ENCODE data around the gene KRTAP8-1. TPM values are rescaled to one million over a fixed set of nuclear protein-coding genes. Genes with fewer than 3 reads are reported as not detected.
A peak's percentile ranks its signal among the peaks of the same experiment; 100 is the strongest.

Gene KRTAP8-1
- total RNA-seq, 6 experiments from 2014 or later = not detected

DNA sequence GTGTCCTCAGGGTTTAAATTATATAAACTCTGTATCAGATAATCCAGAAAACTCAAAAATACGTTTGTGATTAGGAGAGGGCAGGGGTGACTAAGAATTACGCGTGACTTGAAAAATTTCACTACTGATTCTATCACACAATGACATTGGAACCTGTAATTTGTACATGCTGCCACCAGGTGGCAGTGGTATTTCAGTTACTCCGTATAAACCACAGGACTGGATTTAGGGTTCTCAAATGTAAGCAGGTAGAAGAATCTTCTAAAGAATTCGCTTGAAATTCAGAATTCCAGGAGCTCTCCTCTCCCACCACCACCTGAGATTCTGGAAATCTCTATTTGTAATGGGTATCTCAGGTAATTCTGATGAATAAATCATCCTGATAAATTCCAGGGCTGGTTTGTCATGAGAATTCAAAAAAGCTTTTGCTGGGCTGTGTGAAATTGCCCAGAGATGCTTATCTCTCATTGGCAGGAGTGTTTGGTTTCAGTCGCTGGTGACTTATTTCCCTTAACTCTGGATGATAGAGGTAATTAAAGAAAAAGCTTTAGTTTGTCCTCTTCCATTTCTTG, 18.2 kb upstream of the KRTAP8-1 start:
- Mint-ChIP-seq H3K27me3 (ENCODE audit: insufficient read depth) (no peaks in the 10 kb centered on the region), H3K9me3 (peaks cover 28% of the 10 kb centered on the region), H3K27ac (no peak overlapping the region), H3K4me3 (no peak overlapping the region), H3K4me1 (ENCODE audit: low read depth) (no peaks in the 10 kb centered on the region), H3K36me3 (ENCODE audit: low read depth) (no peaks in the 10 kb centered on the region)
- TF ChIP-seq, protein P1, sequence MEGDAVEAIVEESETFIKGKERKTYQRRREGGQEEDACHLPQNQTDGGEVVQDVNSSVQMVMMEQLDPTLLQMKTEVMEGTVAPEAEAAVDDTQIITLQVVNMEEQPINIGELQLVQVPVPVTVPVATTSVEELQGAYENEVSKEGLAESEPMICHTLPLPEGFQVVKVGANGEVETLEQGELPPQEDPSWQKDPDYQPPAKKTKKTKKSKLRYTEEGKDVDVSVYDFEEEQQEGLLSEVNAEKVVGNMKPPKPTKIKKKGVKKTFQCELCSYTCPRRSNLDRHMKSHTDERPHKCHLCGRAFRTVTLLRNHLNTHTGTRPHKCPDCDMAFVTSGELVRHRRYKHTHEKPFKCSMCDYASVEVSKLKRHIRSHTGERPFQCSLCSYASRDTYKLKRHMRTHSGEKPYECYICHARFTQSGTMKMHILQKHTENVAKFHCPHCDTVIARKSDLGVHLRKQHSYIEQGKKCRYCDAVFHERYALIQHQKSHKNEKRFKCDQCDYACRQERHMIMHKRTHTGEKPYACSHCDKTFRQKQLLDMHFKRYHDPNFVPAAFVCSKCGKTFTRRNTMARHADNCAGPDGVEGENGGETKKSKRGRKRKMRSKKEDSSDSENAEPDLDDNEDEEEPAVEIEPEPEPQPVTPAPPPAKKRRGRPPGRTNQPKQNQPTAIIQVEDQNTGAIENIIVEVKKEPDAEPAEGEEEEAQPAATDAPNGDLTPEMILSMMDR (IDR thresholded peaks at IDR 0.05) = peak; percentile 73
- no peak for DNase-seq

DNA sequence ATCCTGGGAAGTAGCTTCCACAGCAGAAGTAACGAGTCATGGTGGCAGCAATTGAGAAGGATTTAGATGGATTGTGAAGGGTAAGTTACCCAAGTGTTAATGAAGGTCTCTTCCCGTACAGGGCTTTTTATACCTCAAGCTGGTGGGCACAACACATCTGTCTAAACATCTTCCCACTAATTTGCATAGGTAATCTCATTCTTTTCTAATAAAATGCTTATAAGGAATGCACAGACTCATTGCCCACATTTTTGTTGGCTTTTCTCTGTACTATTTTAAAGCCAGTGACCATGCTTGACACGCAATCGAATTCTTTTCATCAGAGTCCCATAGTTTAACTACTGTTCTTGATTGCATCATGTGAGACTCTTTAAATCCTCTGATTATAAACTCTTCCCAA, 16.6 kb upstream of the KRTAP8-1 start, which contains the start of gene KRTAP7-1:
Gene KRTAP7-1 (minus strand): TSS at position 101 of the 400 bp plus-strand sequence. CDS start 61 bp downstream, at position 40.
- TF ChIP-seq, protein P1 (IDR thresholded peaks at IDR 0.05) = no peak
- H3K27me3 Mint-ChIP-seq (ENCODE audit: insufficient read depth) = no peaks in the 10 kb centered on the region
- no peak within 1 kb of the TSS for H3K27ac Mint-ChIP-seq
- no peaks in the 10 kb centered on the region for H3K36me3 Mint-ChIP-seq (ENCODE audit: low read depth)
- no peak for DNase-seq
- H3K4me3 Mint-ChIP-seq = no peak within 1 kb of the TSS
- H3K4me1 Mint-ChIP-seq (ENCODE audit: low read depth) = no peaks in the 10 kb centered on the region
- peaks cover 37% of the 10 kb centered on the region for H3K9me3 Mint-ChIP-seq

- H3K36me3 Mint-ChIP-seq (ENCODE audit: low read depth) = no peaks in the 10 kb centered on the region; the same call in 1 of the 2 replicates
- no peaks in the 10 kb centered on the region for H3K27me3 Mint-ChIP-seq (ENCODE audit: insufficient read depth)
Observed at GRCh38 chr21:30818837-30819610, 6.0 kb upstream of the KRTAP8-1 start.

GRCh38 chr21:30800605-30801004, 12.5 kb downstream of the KRTAP8-1 start:
- H3K4me3 Mint-ChIP-seq = no peak overlapping the region
- H3K27ac Mint-ChIP-seq = no peak overlapping the region
- H3K4me1 Mint-ChIP-seq (ENCODE audit: low read depth) = no peaks in the 10 kb centered on the region
- TF ChIP-seq, protein P1 (IDR thresholded peaks at IDR 0.05) = no peak
- 0 out of 2 replicates have a peak, but pooled peaks cover 5% of the 10 kb centered on the region for H3K36me3 Mint-ChIP-seq (ENCODE audit: low read depth)
- peaks cover 23% of the 10 kb centered on the region for H3K9me3 Mint-ChIP-seq
- no peak for DNase-seq
- H3K27me3 Mint-ChIP-seq (ENCODE audit: insufficient read depth) = no peaks in the 10 kb centered on the region; the same call in 1 of the 2 replicates

More at GRCh38 chr21:30818837-30819610, 6.0 kb upstream of the KRTAP8-1 start:
- DNase-seq = no peak
- H3K27ac Mint-ChIP-seq = no peak overlapping the region
- H3K9me3 Mint-ChIP-seq = peaks cover 67% of the 10 kb centered on the region
- TF ChIP-seq, protein P1 (IDR thresholded peaks at IDR 0.05) = no peak
- no peaks in the 10 kb centered on the region for H3K4me1 Mint-ChIP-seq (ENCODE audit: low read depth)
- no peak overlapping the region for H3K4me3 Mint-ChIP-seq

DNA sequence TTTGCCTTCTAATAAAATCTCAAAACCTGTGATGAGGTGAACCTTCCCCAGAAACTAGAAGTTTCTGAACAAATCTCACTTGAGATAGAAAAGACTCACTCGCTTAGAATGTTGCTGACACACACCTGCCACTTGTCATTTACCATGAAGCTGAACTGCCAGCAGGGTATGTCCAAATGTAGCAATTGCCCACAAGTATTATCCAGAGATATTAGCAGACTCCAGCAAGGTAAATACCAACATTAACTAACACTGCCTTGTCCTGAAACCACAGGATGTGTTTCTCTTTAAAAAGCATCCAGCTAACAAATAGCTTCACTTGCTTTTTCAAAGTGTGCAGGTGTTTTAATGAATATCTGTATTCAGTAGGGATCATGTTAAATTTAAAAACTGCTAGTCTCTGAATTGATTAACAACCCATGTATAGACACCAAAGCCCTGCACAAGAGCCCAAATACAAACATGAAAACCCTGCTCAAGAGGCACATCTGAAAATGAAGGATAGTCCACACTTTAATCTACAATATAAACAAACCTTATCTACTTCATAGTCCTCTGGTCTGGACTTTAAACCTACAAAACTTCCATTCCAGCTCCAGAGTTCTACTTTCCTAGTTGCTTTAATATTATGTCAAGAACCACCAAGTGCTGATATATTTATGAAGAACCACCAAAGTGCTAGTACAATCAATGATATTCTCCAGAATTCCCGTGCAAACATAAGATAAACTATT, 19.3 kb downstream of the KRTAP8-1 start:
- DNase-seq = no peak
- Mint-ChIP-seq H3K9me3 (peaks cover 39% of the 10 kb centered on the region), H3K4me1 (ENCODE audit: low read depth) (no peaks in the 10 kb centered on the region), H3K27ac (no peak overlapping the region), H3K36me3 (ENCODE audit: low read depth) (no peaks in the 10 kb centered on the region), H3K4me3 (no peak overlapping the region), H3K27me3 (ENCODE audit: insufficient read depth) (no peaks in the 10 kb centered on the region)
- TF ChIP-seq, protein P1 (IDR thresholded peaks at IDR 0.05) = no peak
